Tibial nerve (tissue), 4 donors: ENCODE results near the gene GCHFR.

Experiments used
- CTCF ChIP-seq, 5 experiments: fragments of 200-600 bp in 3 of 5; fragments of 450-650 bp in 2 of 5; sonication (generic) in 3 of 5; IDR thresholded peaks; one replicate each; pipeline ENCODE4 v1.5.1; 2016 to 2019; ENCODE audit warnings: antibody characterized with exemption in 5 of 5, mild to moderate bottlenecking in 3 of 5, moderate library complexity in 2 of 5
- EP300 ChIP-seq, 2 donors: sonication (generic); formaldehyde crosslinking; IDR thresholded peaks; one replicate each; pipeline ENCODE4 v1.6.1; 2017; ENCODE audit warnings: antibody characterized with exemption in 2 of 2, mild to moderate bottlenecking in 1 of 2
- POLR2A ChIP-seq, 2 donors: fragments of 450-650 bp; IDR thresholded peaks; one replicate each; pipeline ENCODE4 v1.6.1; 2017; ENCODE audit warnings: antibody characterized with exemption in 2 of 2, mild to moderate bottlenecking in 2 of 2, moderate library complexity in 2 of 2

DNA sequence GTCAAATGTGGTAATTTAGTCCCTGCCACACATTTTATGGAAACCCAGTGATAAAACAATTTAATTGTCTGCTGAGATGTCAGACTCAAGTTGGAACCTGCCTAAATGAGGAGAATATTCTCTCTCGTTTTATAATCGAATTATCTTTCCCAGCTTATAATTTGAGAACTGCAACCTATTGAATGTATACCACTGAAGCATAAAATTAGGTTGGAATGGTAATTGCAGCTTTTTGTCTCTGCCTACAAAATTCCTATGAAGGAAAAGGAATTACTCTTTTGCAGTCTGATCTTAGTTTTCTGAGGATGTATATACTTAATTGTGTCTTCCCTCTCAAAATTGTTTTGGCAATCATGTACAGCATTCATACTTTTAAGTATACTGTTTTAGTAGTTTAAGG, 39.9 kb upstream of the GCHFR start:
- TF ChIP-seq CTCF (IDR thresholded peaks at IDR 0.05): no peak
- TF ChIP-seq POLR2A (IDR thresholded peaks at IDR 0.05): no peak
- TF ChIP-seq EP300 (IDR thresholded peaks at IDR 0.05): no peak
